ENCODE data around the gene HCRTR1. TPM values are rescaled to one million over a fixed set of nuclear protein-coding genes. Genes with fewer than 3 reads are reported as not detected.
A peak's percentile ranks its signal among the peaks of the same experiment; 100 is the strongest.

Gene HCRTR1
- total and polyA plus RNA-seq, 2 of the 8 experiments (the other 6 are each of a cell fraction or from before 2014, with no cell fraction given): 0.35 to 0.39 TPM

DNA sequence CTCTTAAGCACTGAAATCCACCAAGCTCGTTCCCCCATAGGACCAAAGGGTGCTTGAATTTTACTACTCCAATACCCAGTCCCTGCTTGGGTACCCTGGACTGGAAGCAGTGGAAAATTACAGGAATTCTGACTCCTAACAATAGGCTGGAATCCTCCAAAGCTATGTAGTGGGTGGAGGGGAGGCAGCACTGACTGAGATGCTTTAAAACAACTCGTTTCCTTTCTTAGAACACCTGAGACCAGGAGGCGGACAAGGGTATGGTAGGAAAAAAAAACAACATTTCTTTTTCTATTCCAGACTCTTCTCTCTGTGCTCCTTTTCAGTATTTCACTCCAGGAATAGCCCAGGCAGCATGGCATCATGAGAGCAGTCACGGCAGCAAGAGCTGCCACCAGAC, 24.9 kb downstream of the HCRTR1 start:
- TF ChIP-seq KDM1A (IDR thresholded peaks at IDR 0.05; ENCODE audit: borderline replicate concordance, low read length): no peak
- TF ChIP-seq JUN (IDR thresholded peaks at IDR 0.05; ENCODE audit: low read depth, low read length): no peak
- TF ChIP-seq KDM4A (IDR thresholded peaks at IDR 0.05; ENCODE audit: low read depth, low read length, severe bottlenecking): no peak
- peak; percentile 38; the same call in 1 of the 2 replicates for TF ChIP-seq SP1 (IDR thresholded peaks at IDR 0.05; ENCODE audit: low read depth, low read length)
- H3K4me1 ChIP-seq (replicated peaks in 1 of 4; ENCODE audit: control insufficient read depth in 3 of 4, insufficient read depth in 4 of 4, low read length in 3 of 4): peaks cover 5 to 17% (median 6%) of the 10 kb centered on the region in 4 experiments
- H2BK20ac ChIP-seq (ENCODE audit: low read length): no peak overlapping the region
- H4K20me1 ChIP-seq (replicated peaks in 1 of 2; ENCODE audit: control insufficient read depth in 1 of 2, insufficient read depth in 2 of 2, low read length in 2 of 2): peaks cover 0 to 1% of the 10 kb centered on the region in 2 experiments
- H2BK5ac ChIP-seq (ENCODE audit: low read depth, low read length): no peak overlapping the region
- CTCF ChIA-PET (ENCODE audit: partially characterized antibody): interaction anchor here (0.8 to 4.0 kb wide), 10 partner anchors 8 to 147 kb away, joined by 3 to 30 read pairs (median 4); no protein-coding TSS in a partner anchor
- no peaks in the 10 kb centered on the region for H3K36me3 ChIP-seq (ENCODE audit: control insufficient read depth in 2 of 4, insufficient read depth in 4 of 4, low read length in 3 of 4)
- H4K5ac ChIP-seq (ENCODE audit: insufficient read length, low read depth, low read length): no peak overlapping the region
- peaks cover 3 to 56% of the 10 kb centered on the region in 2 experiments; a peak in 2 of 4 replicates for H3K79me2 ChIP-seq (ENCODE audit: control insufficient read depth in 1 of 2, insufficient read depth in 2 of 2, low read length in 2 of 2)
- H4K8ac ChIP-seq (ENCODE audit: extremely low read depth, insufficient read depth, low read length): no peak overlapping the region
- POLR2A ChIA-PET (ENCODE audit: partially characterized antibody): interaction anchor here (0.7 to 3.5 kb wide), 10 partner anchors 8 to 312 kb away, joined by 3 to 31 read pairs (median 4); partner anchors contain the start of gene COL16A1
- WGBS, 2 experiments (ENCODE audit: extremely low coverage in 1 of 2, insufficient coverage in 1 of 2, insufficient read length in 1 of 2, insufficient replicate concordance in 2 of 2, low coverage in 1 of 2, low lambda C conversion rate in 2 of 2, missing lambda C conversion rate in 1 of 2): 70% methylated on average over 4 of the region's 4 CpGs; no CpG with 5 or more reads in 1 of the 2 experiments
- H3K9me3 ChIP-seq (ENCODE audit: insufficient read depth in 2 of 2, low read depth in 1 of 2, low read length in 1 of 2): no peaks in the 10 kb centered on the region
- H2AK5ac ChIP-seq (ENCODE audit: low read depth, low read length): no peak overlapping the region
- H3K23me2 ChIP-seq (ENCODE audit: low read depth, low read length): peaks cover 9% of the 10 kb centered on the region
- H2BK120ac ChIP-seq (replicated peaks; ENCODE audit: low read depth, low read length): no peak overlapping the region
- FAIRE-seq (no peak), DNase-seq (ENCODE audit: low read depth in 1 of 2, low spot score in 2 of 2) (no peak)
- H3K14ac ChIP-seq (ENCODE audit: insufficient read length): no peak overlapping the region
- peak overlapping the region in 1 of 4 experiments; percentile 90; a peak in 2 of 8 replicates for H3K4me3 ChIP-seq (ENCODE audit: extremely low read depth in 1 of 4, insufficient read depth in 2 of 4, low read depth in 3 of 4, low read length in 4 of 4)
- H3K9ac ChIP-seq (replicated peaks in 1 of 4; ENCODE audit: extremely low read depth in 1 of 4, low read depth in 3 of 4, low read length in 3 of 4): no peak overlapping the region
- H2BK12ac ChIP-seq (ENCODE audit: low read depth, low read length): no peak overlapping the region
- no peak overlapping the region for H3K23ac ChIP-seq (ENCODE audit: insufficient read length)
- no peak overlapping the region for H2AFZ ChIP-seq (ENCODE audit: low read length)
- no peaks in the 10 kb centered on the region for H3K27me3 ChIP-seq (replicated peaks in 1 of 4; ENCODE audit: control insufficient read depth in 3 of 4, extremely low read depth in 1 of 4, insufficient read depth in 3 of 4, low read length in 3 of 4)
- no peak overlapping the region for H3K4ac ChIP-seq (replicated peaks; ENCODE audit: insufficient read length, low read depth, low read length)
- no peak overlapping the region for H3K27ac ChIP-seq (ENCODE audit: low read depth, low read length)
- peak overlapping the region; percentile 21 to 92; a peak in 3 of 4 replicates for H3K4me2 ChIP-seq (ENCODE audit: insufficient read depth in 1 of 2, low read depth in 2 of 2, low read length in 2 of 2)
- no peak overlapping the region for H3K18ac ChIP-seq (ENCODE audit: extremely low read depth, low read length)
- H2BK15ac ChIP-seq (ENCODE audit: low read length): no peak overlapping the region
- no peak overlapping the region for H3K56ac ChIP-seq (replicated peaks; ENCODE audit: insufficient read length, low read depth, low read length)
- no peak overlapping the region for H4K91ac ChIP-seq (replicated peaks; ENCODE audit: insufficient read length, low read length)
- H3K79me1 ChIP-seq (ENCODE audit: low read depth, low read length): peaks cover 5% of the 10 kb centered on the region; the same call in 1 of the 2 replicates
